Endometrium (tissue), 2 donors: ENCODE results near the gene SIM2.

Experiments
- FAIRE-seq: peaks from 2 replicates; lab custom pipeline; 2012; peaks lifted over from hg19 to GRCh38; lab: Jason Lieb, UNC
- donor health status: control.
- donor health status: control.

SIM2 gene

DNA sequence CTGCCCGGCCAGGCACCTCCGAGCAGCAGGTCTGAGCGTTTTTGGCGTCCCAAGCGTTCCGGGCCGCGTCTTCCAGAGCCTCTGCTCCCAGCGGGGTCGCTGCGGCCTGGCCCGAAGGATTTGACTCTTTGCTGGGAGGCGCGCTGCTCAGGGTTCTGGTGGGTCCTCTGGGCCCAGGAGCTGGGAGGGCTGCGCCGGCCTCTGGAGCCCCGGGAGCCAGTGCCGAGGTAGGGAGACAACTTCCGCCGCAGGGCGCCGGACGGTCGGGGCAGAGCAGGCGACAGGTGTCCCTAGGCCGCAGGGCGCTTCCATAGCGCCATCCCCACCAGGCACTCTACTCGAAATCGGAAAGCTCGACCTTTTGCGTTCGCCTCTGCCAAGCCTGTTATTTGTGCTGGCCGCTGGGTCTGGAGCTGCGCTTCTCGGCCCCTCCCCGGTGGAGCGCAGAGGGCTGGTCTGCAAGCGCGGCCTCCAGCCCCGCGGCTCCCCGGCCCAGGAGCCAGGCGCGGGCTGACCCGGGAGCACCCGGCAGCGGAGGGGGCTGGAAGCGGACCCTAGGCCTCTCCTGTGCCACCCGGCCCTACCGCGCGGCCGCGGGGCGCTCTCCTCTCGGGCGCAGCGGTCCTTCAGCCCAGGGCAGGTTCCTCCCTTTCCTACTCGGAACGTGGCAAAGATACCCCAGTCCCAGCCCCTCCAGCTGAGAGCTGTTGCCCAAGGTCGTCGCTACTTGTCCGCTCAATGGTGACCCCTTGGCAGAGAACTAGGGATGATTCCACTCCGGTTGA, 2.2 kb downstream of the SIM2 start:
- no peak for FAIRE-seq

DNA sequence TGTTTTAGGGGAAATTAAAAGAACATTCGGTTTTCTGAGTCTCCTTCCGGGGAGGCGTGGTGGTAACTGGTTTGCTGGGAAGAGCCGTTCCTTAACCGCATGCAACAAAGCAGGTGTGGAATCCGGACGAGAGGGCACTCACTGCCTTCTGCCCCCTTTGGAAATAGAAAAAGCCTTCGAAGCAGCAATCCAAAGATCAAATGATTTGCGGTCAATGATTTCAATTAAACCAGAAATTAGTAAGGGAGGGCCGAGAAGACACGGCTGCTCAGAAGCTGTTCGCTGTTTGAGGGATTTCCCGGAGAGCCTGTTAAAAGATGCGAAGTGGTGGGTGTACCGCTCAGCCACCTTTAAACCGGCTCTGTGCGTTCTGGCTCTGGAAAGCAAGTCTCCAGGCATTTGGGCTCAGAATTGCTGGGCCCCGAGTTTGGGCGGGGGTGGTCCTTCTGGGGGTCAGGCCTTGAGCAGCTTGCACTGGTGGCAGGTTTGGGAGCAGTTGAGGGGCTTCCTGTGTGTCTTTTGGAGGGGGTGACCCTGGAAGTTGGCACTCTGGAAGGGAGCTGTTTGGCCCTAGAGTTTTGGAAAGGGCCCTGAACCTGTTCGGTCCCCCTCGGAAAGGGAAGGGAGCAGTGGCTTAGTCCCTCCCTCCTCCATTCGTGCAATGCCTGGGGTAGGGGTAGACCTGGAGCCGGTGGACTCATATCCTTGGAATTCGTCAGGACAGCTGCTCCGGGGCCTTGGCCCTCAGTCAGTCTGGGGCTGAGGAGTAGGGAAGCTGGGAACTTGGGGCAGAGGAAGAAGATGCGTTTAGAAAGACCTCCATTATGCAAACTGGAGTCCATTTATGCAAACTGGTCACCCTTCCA, 3.1 kb downstream of the SIM2 start:
- no peak for FAIRE-seq

DNA sequence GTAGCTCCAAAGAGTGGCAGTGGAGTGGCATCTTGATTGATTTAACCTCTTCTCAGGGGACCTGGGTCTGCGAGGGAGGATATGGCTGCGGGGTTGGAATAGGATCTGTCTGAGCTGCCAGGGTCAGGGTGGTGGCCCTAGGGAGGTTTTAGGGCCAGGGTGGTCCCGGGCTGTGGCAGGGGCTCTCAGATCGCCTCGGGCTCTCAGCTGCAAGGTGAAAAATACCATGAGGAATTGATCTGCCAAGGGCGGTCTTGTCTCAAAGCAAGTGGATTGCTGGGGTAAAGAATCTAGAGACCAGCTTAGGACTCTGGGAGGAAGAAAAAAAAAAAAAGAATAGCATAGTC, 3.7 kb downstream of the SIM2 start:
- FAIRE-seq, result no peak

DNA sequence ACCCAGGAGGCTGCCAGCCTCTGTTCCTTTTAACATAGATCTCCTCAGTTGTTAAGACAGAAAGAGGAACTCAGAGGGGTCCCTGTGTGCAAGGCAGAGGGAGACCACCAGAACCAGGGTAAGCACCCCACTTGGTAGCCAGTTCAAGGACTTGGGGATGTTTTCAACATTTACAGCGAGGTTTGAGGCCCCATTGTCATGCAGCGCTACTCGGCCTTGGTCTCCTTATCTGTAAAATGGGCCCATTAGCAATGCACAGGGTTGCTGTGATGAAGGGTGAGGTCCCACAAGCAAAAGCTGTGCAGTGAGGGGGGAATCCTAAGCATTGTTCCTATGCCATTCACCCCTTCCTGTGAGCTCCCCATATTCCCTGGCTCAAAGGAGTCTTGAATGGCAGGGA, 4.2 kb downstream of the SIM2 start:
- FAIRE-seq, result no peak

DNA sequence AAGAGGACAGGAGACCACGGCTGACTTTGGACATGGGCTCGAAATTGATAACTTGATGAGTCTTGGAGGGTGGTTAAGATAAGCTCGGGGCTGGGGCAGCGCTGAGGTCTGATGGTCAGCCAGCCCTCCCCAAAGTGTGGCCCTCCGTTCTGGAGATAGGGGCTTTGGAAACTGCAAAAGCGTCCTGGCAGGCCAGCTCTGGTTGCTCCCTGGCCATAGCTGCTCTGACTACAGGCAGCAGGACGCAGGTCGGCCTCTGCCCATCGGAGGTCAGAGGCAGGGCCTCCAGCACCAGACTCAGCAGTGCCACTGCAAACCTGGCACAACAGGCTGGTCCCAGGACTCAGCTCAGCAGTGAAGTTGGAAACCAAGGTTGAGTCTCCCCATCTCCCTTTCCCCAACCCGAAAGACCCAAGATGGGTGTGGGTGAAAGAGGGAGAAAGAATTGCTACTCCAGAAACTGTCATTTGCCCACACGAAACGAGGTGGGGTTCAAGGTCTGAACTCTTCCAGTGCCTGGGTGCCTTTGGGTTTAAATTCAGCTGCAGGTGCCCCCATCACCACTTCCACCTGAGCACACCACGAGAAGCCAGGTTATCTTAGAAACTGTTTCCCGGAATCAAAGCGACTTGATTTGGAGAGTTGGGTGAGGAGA, 4.8 kb downstream of the SIM2 start:
- no peak for FAIRE-seq

DNA sequence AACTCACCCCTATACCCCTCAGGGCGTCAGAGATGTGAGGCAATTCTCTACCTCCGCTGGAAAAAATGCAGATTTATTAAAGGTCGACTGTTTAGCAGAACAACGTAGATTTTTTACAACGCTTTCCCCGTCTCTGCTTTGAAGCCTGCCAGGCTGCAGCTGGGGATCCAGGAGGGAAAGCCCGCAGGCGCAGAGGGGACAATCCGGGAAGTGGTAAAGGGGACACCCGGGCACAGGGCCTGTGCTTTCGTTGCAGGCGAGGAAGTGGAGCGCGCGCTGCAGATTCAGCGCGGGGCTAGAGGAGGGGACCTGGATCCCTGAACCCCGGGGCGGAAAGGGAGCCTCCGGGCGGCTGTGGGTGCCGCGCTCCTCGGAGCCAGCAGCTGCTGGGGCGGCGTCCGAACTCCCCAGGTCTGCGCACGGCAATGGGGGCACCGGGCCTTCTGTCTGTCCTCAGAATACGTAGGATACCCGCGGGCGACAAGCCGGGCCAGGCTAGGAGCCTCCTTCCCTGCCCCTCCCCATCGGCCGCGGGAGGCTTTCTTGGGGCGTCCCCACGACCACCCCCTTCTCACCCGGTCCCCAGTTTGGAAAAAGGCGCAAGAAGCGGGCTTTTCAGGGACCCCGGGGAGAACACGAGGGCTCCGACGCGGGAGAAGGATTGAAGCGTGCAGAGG, 5.5 kb downstream of the SIM2 start:
- no peak for FAIRE-seq

DNA sequence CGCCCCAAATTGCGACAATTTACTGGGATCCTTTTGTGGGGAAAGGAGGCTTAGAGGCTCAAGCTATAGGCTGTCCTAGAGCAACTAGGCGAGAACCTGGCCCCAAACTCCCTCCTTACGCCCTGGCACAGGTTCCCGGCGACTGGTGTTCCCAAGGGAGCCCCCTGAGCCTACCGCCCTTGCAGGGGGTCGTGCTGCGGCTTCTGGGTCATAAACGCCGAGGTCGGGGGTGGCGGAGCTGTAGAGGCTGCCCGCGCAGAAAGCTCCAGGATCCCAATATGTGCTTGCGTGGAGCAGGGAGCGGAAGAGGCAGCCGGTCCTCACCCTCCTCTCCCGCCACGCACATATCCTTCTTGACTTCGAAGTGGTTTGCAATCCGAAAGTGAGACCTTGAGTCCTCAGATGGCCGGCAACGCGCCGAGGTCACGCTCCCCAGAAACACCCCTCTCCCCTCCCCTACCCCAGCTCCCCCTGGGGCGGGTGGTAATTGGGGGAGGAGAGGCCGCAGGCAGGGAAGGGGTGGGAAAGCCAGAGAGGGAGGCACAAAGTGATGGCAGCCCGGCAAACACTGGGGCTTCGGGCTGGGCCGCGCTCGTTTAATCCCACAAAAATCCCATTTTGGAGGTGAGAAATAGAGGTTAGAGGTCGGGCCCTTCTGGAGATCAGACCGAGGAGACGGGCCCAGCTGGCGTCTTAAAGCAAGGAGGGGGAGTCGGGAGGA, 6.2 kb downstream of the SIM2 start:
- no peak for FAIRE-seq

DNA sequence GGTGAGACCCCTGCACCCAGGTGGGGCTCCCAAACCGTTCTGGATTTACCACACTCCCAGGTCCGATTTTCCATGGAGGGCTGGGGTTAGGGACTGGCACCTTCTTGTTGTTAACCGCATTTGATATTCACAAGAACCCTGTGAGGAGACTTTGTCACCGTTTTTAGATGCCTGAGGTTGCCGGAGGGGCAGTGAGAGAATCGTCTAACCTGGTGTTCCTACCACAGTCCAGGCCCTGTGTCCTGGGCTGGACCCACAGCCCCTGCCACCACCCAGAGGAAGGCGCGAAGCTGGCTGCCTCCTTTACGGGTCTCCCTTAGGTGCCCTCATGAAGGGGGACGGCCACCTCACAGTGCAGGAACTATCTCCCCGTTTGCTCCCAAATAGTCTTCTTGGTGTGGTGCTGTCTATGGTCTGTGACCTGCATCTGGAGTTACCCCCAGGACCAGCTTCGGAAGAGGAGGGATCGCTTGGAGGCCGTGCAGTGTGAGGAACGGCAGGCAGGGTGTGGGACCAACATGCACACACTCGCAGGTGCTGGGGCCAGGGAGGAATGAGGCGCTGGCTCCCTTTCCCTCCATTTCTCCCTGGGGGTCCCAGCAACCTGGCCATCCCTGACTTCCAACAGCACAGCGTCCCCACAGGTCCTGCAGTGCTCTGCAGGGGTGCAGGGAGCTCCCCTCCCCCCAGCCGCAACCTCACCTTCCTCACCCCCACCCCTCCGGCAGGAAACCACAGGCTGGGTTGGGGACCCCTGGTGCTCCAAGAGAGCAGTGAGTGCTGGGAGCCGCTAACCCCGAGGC, 7.0 kb downstream of the SIM2 start:
- FAIRE-seq, result no peak

DNA sequence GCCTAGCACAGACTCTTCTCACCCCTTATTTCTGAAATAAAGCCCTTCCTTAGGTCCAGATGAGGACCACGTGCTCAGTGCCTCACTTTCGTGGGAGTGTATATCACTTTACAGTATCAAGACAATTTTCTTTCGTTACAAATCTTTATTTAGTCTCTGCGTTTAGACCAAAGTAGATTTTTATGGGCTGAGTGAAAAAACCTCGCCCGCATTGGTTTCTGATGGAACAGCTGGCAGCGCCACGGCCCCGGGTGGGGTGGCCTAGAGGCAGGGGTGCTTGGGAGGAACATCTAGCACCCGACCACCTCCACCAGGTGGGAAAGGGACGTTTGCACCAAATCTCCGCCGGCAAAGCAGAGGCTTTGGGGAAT, 7.6 kb downstream of the SIM2 start:
- no peak for FAIRE-seq

DNA sequence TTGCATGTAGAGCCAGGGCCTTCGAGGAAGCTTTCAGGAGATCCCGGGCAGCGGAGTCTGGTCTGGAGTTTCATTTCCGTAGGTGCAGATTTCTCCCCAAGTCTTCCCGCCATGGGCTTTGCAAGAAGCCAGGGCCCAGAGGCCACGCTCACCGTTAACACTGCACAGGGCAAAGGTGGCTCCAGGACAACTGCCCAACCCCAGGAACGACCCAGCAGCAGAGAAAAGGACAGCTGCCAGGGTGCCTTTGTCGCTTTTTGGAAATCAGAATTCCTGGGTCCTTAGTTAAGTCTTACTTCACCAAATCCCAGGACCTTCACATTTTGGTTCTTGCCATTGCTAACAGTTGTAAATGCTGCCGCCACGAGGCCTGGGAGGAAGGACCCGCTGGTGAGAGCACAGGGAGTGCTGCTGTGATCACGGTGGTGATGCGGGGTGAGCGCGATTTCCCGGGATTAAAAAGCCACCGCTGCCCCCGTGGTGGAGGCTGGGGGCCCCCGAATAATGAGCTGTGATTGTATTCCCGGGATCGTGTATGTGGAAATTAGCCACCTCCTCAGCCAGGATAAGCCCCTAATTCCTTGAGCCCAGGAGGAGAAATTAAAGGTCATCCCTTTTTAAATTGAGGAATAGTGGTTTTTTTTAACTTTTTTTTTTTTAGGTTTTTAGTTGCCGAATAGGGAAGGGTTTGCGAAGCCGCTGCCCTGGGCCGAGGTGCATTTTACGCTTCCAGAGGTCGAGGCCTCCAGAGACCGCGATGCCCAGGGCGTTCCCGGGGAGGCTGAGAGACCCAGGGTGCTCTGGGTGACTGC, 8.2 kb downstream of the SIM2 start:
- no peak for FAIRE-seq

DNA sequence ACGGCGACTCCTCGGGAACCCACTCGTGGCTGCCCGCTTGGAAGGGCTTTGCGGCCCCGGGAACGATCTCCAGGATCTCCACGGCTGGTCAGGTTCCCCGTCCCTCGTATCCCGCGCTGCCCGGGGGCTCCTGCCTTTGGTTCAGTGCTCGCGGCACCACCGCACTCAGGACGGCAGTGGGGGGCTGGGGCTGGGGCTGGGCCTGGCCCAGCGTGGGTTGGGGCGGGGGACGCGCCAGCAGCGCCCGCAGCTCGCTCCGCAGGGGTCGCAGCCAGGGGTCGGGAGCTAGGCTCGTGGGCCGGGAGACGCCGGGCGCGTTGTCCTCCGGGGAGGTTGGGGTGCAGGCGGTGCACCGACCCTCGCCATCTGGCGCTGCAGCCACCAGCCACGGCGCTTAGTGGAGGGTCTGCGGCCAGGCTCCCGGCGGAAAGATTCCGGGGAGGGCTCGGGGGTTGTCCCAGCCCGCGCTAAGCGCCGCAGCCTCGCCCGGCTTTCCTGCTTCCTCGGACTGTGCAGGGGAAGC, 8.9 kb downstream of the SIM2 start:
- FAIRE-seq, result no peak

DNA sequence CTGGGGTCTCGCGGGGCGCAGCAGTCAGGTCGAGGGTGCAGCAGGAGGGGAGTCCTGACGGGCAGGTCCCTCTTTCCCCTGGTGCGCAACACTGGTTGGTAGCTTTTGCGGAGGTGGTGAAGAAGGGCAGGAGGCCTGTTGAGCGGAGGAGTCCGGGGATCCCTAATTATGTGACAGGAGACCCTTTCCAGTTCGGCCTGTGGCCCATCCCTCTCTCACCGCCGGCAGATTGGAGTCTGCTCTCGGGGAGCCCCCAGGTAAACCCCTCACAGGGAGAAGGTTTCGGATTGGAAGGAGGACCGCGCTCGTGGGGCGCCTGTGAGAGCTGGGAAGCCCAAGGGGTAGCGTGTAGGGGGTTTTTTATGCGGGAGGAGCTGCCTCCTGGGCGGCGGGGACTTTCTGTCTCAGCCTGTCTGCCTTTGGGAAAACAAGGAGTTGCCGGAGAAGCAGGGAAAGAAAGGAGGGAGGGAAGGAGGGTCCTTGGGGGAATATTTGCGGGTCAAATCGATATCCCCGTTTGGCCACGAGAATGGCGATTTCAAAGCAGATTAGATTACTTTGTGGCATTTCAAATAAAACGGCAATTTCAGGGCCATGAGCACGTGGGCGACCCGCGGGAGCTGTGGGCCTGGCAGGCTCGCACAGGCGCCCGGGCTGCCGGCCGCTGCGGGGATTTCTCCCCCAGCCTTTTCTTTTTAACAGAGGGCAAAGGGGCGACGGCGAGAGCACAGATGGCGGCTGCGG, 9.5 kb downstream of the SIM2 start:
- no peak for FAIRE-seq

DNA sequence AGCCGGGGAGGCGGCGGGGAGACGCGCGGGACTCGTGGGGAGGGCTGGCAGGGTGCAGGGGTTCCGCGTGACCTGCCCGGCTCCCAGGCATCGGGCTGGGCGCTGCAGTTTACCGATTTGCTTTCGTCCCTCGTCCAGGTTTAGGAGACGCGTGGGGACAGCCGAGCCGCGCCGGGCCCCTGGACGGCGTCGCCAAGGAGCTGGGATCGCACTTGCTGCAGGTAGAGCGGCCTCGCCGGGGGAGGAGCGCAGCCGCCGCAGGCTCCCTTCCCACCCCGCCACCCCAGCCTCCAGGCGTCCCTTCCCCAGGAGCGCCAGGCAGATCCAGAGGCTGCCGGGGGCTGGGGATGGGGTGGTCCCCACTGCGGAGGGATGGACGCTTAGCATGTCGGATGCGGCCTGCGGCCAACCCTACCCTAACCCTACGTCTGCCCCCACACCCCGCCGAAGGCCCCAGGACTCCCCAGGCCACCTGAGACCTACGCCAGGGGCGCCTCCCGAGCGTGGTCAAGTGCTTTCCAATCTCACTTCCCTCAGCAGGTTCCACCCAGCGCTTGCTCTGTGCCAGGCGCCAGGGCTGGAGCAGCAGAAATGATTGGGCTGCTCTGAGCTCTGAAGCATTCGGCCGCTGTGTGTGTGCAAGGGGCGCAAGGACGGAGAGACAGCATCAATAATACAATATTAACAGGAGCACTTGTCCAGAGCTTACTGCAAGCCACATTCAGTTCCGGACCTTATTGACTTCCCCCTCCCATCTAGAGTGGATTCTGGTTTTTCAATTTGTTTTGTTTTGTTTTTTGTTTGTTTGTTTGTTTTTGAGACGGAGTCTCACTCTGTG, 10.3 kb downstream of the SIM2 start:
- FAIRE-seq, result no peak

DNA sequence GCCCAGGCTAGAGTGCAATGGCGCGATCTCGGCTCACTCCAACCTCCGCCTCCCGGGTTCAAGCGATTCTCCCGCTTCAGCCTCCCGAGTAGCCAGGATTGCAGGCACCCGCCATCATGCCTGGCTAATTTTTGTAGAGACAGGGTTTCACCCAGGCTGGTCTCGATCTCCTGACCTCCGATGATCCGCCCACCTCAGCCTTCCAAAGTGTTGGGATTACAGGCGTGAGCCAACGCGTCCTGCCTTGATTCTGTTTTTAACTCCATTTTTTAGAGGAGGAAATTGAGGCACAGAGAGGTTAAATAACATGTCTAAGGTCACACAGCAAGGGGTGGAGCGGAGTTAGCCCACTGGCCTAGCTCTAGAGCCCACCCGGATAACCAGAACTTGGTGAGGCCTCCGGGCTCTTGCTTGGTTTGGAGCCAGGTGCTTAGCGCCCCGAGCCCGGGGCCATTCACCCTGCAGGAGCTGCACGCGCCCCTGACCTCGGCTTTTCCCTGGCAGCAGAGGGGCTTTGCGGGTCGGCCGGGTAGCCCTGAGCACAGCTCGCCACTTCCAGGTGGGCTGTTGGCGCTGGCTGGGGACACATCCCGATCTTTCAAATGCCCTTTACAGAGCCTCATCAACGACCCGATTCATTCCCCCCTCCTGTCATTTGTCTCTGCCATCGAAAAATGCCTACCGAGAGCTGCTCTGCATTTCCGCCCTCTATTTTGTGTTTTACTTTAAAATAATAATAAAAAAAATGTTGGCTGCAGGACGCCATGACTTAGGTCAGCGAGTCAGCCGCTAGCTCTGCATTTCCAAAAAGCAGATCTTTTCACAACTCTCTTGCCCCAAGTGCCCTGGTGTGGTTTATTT, 11.2 kb downstream of the SIM2 start:
- FAIRE-seq, result no peak

DNA sequence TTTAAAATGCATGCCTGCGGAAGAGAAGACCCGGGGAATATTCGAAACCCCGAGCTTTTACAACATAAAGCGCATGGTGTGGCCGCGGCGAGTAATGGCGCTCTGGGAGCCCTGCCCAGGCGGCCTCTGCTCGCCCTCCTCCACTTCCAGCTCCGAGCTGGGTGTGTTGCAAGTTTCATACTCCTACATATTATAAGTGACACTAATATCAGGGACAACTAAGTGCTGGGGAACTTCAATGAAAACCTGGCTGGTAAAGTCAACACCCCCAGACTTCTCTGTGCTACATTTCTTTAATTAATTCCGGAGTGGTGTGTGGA, 11.8 kb downstream of the SIM2 start:
- FAIRE-seq, result no peak

DNA sequence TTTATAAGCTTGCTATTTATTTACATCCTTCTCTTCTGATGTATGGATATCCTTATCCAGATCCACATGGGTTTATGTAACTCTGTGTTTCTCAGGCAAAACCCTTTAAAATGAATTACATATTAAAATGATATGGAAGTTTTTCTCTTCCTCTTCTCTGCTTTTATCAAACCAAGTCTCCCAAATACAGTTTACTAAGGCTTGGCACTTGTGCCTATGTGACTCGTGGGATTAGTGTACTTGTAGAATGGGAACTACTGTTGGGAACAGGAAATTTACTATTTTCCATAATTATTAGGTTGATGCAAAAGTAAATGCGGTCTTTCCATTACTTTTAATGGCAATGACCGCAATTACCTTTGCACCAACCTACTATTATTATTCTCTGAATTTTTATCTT, 14.8 kb downstream of the SIM2 start:
- no peak for FAIRE-seq

DNA sequence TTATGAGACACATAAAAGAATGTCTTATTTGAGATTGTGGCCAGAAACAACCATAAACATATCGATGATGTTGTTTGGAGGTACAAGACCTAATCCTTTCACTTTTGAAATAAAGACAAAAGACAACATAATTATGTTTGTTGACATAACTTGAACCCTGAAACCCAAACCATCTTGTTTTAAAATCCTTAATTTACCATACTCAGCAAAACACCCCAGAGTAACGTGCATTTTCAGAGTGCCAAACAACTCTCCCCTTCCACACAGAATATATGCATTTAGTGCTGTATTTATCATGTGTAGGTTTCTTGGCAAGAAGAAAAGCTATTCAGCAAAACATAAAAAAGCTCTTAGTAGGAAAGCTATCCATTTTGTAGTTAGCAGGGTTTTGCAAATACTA, 17.5 kb downstream of the SIM2 start:
- FAIRE-seq, result no peak

DNA sequence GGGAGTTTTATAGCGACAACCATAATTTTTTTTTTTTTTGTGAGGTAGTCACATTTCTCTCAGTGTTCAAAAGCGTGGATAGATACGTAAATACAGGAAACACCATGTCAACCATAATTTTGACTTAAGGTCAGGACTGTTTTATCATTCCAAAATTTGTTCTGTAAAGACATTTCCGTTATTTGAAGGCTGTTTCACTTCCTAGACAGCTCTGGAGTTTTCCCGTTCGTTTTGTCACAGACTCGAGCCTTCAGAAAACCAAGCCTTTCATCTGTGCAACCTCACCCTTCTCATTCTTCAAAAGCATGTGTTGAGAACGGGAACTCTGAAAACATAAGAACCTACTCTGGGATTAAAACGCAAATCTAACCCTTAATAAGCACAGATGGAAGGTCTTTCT, 17.9 kb downstream of the SIM2 start:
- FAIRE-seq, result no peak
